Medulla oblongata (tissue), 1 donor: ENCODE measurements around the gene MCF2L2.
A peak's percentile ranks its signal among the peaks of the same experiment; 100 is the strongest.

ENCODE experiments used
- DNase-seq: peaks from one replicate; pipeline ENCODE4 v3.0.0-alpha.2; 2015; ENCODE audit errors: extremely low spot score

MCF2L2 gene

DNA sequence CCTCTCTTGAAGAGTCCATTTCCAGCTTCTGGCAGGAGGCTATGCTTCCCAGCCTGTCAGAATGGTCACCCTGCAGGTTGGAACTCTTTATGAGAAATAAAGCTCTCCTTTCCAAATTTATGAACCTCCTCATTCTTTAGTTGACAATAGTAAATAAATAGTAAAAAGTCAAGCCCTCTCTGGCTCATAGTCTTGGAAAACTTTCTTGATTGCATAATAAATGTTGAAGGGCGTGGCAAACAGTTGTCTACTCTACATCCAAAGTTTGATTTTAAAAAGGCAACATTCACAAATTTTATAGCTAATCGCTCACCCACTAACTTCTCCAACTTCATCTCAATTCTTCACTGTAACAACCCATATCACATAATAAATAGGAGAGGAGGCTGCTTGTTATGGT lies 58.8 kb downstream of the MCF2L2 start:
- DNase-seq: no peak

DNA sequence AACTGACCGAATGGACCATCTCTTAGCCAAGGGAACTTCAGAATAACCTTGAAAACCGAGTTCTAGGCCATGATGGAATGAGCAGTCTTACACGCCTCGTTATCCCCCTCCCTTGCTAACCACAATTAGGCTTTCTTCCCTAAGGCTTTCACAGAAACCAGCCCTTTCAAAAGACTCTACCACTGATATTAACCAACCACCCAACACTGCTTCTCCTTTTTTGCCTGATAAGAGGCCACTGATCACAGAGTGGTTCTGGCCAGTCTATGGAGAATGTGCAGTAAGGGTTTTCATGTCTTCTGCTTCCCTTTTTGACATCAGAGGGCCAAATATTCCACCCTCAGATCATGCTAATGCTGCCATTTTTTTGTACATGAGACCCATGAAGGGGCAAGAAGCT lies 59.3 kb downstream of the MCF2L2 start:
- DNase-seq: peak; percentile 43

DNA sequence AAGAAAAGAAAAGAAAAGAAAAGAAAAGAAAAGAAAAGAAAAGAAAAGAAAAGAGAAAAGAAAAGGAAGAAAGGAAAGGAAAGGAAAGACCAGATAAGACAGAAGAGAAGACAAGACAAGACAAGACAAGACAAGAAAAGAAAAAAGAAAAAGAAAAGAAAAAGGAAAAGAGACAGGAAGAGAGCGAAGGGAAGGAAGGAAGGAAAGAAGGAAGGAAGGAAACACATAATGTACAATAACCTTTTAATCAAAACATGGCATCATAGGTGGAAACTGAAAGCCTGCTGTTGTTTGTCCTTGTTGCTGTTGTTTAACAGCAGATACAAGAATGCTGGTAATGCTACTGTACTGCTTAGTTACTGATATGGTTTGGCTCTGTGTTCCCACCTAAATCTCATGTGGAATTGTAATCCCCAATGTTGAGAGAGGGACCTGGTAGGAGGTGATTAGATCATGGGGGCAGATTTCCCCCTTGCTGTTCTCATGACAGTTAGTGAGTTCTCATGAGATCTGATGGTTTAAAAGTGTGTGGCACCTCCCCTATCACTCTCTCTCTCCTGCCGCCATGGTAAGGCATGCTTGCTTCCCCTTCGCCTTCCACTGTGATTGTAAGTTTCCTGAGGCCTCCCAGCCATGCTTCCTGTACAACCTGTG lies 67.3 kb downstream of the MCF2L2 start:
- no peak for DNase-seq

DNA sequence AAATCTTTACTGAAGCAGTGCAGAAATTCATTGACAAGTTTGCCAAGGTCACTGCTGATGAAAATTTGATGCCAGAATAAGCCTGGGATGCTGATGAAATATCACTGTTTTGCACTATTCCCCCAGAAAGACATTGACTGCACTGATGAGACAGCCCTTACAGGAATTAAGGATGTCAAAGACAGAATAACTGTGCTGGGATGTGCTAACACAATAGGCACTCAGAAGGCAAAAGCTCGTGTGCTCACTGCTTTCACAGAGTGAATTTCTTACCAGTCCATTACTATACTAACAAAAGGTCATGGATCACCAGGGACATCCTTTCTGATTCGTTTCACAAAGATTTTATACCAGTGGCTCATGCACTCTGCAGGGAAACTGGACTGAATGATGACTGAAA lies 69.4 kb downstream of the MCF2L2 start:
- DNase-seq: no peak

DNA sequence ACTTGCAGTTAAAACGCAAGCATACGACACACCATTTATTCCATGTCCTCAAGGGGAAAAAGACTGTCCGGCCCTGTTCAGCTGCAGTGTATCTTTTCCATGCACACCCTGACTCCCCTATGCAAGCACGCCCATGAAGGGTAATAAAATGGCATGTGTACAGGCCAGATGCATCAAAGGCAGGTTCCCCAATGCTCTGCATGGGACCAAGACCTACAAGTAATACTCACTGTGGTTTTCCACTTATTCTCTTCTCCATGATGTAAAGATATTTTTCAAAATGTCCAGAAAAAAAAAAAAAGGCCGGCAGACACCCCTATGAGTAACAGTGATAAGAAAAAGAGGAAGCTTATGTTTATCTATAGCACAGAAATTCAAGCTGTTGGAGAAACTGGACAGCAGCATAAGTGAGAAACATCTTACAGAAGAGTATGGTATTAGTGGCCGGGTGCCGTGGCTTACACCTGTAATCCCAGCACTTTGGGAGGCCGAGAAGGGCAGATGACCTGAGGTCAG lies 70.8 kb downstream of the MCF2L2 start:
- DNase-seq: no peak

DNA sequence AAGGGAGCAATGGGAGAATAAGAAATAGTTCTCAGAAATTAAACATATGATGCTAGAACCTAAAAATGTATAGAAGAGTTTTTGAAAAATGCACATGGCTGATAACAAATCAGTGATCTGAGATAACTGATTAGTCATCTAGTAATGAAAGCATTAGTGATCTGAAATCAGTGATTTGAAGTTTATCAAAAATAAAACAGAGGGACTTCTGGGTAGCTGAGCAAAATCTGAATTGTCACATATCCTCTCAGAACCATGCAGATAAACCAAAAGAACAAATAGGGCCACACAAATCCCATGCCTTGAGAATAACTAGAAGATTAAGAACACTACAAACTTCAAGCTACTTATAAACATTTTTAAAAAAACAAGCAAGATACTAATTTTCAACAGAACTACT lies 71.5 kb downstream of the MCF2L2 start:
- no peak for DNase-seq

DNA sequence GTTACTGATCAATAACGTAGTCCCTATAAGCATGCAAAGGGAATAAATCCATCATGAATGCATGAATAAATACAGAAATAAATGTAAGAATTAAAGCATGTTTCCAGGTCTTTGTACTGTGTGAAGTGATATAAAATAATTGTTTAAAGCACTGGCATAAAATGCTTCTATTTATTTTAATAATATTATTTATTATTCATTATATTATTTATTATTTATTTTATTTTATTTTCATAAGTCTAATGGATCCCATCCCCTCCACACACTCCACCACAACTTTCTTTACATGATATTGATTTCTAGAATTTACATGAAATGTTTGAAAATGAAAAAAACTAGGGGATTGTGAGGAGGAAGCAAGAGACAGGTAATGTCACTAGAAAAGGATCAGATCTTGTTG lies 73.5 kb downstream of the MCF2L2 start:
- DNase-seq: no peak

DNA sequence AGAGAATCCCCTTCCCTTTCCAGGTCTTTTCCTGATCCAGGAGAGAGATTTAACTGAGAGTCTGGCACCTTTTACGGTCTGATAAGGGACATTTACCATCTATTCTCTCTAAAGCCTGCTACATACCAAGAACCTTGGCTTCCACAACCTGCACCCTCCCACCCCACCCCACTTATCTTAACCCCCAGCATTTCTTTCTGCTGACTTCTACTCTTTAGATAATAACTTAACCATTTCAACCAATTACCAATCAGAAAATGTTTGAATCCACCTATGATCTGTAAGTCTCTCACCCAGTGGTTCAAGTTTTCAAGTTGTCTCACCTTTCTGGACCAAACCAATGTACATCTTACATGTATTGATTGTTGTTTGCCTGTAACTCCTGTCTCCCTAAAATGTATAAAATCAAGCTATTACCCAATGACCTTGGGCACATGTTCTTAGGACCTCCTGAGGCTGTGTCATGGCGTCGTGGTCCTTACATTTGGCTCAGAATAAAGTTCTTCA lies 74.0 kb downstream of the MCF2L2 start:
- DNase-seq: no peak

DNA sequence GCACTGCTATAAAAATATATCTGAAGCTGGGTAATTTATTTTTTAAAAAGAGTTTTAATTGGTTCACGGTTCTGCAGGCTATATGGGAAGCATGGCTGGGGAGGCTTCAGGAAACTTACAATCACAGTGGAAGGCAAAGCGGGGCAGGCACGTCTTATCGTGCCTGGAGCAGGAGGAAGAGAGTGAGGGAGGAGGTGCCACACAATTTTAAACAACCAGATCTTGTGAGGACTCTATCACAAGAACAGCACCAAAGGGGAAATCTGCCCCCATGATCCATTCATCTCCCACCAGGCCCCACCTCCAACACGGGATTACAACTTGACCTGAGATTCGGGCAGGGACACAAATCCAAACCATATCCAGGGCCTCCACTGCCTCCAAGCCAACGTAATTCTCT lies 75.0 kb downstream of the MCF2L2 start:
- no peak for DNase-seq

DNA sequence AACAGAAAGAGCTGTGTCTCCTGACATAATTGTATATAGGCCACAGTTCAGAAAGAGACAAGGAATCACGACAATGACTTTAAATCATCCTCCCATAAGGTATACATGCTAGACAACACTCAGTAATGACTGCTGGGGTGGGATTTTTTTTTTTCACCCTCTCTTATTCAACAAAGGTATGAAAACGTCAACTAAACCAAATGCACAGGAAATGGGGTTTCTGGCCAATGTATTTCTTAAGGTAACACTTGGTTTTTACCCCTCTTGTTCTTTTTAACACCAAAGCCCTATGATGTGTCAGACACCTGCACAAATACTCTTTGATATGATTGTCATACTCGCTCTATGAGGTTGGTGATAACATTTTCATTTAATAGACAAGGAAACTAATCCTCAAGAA lies 78.3 kb downstream of the MCF2L2 start:
- DNase-seq: no peak

DNA sequence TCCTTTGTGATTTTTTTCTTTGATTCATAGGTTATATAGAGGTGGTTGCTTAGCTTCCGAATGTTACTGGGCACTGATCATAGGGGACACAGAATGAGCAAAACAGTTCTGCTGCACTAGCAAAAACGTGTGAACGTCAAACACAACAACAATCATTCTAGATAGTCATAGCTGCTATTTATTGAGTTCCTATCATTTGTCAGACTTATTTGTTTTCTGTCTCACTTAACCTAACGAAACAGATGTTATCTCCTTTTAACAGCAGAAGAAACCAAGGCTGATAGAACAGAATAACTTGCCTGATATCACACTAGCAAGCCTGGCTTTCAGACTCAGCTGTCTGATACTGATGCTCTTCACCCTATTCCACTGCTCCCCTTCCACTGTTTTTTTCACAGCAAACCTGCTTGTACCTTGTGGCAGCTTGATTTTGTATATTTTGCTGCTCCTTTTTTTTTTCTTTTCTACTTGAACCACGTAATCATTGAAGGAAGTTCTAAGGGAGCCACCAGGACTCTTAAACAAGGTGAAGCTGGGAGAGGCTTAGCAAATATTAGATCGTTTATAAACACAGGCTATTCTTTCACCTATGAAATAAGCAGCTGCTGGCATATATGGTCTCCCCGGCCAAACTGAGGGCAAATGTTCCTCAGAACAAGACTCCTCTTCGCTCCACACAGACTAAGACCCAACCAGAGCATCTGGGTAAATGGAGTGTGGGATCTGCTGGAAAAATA lies 78.8 kb downstream of the MCF2L2 start:
- no peak for DNase-seq

DNA sequence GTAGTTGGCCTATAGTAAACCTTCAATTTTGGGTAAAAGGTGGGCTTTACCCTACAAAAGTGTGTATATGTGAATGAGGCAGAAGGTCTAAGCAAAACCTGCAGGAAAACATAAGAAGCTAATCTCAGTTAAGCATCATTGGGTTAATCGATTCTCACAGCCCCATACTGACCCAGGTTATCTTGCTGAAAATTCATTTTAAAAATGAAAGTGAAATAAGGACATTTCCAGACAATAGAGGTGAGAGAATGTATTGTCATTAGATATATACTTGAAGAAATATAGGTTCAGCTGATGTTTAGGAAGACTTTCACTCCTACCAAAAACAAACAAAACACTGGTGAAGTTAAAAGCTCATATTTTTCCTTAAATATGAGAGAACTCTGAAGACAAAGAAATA lies 85.6 kb downstream of the MCF2L2 start:
- no peak for DNase-seq

DNA sequence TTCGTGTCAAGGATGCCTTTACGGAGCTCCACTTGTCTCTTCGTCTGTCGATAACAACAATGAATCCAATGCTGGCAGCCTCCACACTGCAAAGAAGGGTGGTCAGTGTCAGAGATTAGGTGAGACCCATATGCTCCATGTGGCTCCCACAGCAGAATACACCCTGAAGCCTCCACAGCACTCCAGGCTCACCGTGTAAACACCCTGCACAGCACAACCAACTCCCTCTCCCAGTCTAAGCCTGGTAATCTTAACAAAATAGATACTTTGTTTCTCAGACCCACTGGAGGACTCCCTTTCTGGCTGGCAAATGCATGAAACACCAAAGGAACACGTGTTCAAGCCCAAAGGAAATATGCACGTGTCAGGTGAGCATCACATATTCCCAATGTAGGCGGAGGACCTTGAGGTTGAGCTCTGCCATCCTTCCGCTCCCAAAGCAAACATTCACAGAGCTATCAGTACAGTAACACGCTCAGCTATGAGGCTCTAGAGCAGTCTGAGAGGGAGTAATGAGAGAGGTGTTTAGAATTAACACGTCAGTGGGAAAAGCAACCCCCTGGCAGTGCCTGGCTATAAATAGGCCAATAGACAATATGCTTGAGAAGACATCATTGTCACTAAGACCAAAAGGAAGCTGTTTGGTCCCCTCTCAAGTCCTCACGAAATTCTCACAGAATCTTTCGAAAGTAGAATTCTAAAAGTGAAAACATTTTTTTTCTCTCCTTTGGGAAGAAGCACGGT lies 86.7 kb downstream of the MCF2L2 start:
- DNase-seq: no peak

DNA sequence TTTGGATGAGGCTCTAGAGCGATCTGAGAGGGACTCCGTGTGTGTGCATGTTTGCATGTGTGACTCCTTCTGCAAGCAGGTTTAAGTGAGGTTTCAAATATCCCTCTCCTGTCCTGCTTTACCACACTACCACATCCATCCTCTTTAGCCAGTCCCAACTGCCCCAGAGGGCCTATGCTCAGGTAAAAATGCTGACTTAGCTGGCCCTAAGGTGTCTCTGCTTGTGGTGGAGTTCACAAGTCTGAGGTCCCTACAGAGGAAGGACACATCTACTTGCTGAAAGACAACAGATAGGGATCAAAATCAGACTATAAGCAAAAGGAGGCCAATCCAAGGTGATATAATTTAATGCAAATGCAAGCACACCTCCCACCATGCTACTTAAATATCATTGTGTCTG lies 88.2 kb downstream of the MCF2L2 start:
- no peak for DNase-seq

DNA sequence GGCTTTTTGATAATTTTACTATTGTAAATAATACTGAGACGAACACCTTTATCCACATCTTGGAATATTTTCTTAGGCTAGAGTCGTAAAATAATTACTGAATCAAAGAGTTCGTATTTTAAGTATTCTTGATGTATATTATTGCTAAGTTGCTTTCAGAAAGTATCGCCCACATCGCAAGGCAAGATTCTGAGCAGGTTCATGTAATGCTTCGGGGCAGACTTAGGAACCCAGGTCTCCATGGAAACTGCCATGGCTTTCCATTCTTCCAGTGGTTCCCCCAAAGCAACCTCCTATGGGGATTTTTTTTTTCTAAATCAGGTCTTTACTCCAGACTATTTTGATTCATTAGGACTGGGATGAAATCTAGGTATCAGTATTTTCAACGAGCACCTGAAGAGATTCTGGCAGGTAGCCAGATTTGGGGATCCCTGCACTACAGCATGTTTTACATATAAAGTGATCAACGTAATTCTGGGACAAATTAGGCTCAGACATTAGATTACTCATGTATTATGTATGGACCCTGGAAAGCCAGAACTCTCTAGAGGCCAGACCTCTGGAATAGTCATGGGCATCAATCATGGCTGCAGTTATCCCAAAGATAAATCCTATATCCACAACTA lies 88.8 kb downstream of the MCF2L2 start:
- DNase-seq: no peak

DNA sequence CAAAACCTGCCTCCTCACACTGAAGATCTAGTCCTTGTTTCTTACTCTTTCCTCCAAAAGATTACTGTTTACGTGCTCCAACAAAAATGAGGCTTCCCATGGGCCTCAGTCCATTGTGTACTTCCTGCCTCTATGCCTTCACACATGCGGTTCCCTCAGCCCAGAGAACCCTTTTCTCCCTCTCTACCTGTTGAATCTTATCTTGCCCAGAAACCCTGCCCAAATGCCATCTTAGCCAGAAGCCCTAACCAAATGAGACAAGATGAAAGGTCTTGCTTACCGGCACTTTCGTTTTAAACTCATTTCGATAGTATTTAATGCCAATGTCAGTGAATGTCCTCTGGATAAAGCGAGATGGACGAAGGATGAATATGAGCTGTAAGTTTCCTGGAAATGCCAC lies 89.9 kb downstream of the MCF2L2 start:
- DNase-seq: no peak

DNA sequence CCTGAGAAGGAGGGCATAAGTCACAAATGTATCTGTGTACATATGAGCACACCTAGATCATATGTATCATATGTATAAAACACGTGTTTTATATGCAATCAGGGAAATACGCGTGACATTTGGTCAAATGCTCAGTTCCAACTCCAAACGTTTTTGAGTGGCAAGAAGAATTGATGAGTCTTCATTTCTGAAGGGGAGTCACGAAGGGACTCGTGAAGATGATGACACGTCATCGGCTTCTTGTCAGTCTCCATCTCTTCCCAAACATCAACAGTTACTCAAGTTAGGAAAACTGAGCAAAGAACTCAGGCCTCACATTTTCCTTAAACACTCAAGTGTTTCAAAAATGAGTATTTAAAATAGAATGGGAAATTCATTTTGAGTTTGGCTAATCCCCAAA lies 95.9 kb downstream of the MCF2L2 start:
- no peak for DNase-seq

DNA sequence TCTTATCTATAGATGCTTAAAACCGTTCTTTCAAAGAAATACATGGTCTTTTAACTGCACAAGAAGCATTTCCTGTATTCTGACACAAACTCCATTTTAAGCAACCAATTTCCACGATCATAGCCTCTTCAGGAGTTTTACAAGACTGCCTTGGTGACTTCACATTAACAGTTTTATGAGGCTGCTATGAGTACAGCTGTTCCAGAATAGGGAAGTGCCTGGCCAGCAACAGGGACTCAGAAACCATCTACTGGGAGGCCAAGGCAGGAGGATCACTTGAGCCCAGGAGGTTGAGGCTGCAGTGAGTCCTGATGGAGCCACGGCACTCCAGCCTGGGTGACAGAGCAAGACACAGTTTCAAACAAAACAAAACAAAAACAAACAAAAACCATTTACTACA lies 96.9 kb downstream of the MCF2L2 start:
- no peak for DNase-seq

DNA sequence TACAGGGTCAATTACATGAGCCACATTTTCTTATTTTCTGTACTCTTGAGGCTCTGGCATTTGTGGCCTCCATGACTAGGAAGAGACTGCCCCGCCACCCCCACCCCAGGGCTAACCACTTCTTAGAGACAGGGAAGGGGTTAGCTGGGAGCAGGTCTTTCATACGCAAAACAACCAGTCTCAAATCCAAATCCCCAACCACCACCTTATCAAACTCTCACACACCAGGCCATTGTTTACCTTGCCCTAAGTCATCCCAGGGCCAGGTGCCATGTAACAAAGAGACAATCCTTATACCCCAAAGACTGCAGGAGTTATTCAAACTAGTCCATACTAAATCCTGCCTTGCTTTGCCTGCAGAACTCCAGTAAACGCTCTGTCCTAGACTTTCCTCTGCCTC lies 97.5 kb downstream of the MCF2L2 start:
- DNase-seq: no peak

DNA sequence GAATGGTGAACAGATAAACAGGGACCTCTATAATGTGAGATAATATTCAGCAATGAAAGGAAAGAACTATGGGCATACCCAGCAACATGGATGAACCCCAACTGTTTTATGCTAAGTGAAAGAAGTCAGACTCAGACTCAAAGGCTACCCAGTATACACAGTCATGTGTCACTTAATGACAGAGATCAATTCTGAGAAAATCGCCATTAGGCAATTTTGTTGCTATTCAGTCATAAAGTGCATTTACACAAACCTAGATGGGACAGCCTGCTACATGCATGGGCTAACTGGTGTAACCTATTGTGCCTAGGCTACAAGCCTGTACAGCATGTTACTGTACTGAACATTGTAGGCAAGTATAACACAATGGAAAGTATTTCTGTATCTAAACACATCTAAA lies 98.9 kb downstream of the MCF2L2 start:
- DNase-seq: no peak

DNA sequence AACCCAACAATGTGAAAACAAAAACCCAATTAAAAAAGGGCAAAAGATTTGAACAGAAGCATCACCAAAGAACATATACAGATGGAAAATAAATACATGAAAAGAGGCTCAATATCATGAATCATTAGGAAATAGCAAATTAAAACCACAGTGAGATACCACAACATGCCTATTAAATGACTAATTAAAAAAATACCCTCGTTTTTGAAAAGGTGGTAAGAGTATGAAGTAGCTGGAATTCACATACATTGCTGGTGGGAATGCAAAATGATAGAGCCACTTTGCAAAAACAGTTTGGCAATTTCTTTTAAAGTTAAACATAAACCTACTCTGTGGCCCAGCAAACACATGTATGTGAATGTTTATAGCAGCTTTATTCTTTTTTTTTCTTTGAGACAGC lies 99.6 kb downstream of the MCF2L2 start:
- no peak for DNase-seq

DNA sequence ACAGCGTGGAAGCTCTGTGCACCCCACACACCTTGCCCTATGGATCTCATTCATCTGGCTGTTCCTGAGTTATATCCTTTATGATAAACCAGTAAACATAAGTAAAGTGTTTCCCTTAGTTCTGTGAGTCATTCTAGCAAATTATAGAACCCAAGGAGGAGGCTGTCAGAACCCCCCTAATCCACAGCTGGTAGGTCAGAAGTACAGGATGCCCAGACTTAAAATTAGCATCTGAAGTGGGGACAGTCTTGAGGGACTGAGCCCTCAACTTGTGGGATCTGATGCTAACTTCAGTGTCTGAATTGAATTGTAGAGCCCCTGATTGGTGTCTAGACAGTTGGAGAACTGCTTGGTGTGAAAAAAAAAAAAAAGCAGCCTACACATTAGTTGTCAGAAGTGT lies 100.3 kb downstream of the MCF2L2 start:
- DNase-seq: no peak
